ENCODE results near the gene LEF1.

The LEF1 gene

DNA sequence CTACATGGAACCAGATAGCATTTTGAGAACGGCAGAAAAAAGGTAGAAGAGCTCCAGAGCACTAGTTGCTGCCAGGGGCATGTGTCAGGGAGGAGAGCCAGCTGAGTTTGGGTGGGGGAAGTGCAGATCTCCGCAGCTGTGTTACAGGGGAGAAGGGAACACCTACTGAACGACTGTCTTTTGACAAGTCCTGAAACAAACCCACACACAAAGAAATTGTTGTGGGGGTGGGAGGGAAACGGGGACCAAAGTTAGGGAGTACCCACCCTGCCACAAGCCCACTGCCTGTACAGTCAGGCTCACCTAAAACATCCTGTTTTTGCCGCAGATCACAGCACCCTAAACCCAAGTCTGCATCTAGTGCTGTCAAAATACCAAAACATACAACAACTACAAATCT lies 55.5 kb downstream of the LEF1 start:
- DNase-seq (ENCODE audit: low spot score) = no peak

DNA sequence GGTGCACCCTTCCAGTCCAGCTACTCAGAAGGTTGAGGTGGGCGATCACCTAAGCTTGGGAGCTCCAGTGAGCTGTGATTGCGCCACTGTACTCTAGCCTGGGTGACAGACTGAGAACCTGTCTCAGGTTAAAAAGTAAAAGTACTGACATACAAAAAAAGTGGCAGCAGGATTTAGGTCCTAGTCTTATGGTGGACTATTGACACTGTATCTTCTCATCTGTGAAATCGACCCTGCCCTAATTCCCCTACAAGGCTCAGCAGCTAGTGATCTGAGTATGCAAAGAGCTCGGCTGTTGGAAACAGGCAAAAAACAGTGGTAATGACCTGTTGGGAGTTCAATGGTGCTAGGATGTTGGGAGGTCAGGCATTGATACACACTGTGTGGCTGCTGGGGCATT lies 57.0 kb downstream of the LEF1 start:
- DNase-seq (ENCODE audit: low spot score) = no peak

DNA sequence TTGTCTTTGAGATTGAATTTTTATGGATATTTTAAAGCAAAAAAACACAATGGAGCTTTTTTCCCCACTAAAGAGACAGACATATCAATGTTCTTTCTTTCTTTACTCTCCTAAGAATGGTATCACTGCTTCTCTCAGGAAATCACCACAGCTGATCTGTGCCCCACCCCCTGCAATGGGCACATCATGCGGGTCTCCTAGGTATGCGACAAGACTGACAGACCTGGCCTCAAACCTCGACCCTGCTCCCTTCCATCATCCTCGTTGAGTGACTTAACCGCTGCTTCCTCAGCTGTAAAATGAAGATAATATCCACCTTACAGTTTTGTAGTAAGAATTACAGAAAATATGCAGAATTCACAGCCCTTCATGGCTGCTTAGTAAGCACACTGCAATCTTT lies 58.3 kb downstream of the LEF1 start:
- DNase-seq (ENCODE audit: low spot score) = no peak

DNA sequence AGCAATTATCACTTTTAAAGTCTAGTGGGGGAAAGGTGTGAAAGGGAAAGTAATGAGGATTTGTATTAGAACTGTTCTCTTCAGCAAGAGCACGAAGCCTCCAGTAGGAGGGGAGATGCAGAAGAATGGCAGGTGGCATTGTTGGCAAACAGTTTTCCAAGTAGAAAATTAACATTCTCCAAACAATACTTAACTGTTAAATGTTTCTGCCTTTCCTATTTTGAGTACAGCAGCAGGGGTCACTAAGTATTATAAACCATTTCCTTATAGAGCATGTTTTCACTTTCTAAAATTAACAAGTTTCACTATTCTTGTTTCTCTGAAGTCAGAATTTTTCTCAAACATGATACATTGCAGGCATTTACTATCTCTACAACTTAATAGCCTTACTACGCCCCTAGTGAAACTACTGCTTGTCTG lies 58.7 kb downstream of the LEF1 start:
- DNase-seq (ENCODE audit: low spot score) = no peak

DNA sequence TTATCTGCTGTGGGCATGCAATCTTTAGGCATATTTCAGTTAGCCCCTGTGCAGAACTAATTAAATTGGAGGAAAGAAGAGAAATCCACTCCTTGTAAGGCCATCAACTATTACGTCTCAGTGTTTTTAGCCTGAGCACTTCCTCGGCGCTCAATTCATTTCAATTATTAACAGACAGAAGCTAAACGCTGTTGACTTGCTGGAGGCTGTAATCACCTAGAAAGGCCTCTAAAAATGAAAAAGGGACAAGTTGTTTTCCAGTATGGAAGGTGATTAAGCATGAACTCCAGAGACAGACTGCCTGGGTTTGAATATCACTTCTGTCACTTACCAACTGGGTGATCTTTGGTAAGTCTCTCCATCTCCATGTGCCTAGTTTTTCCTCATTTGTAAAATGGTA lies 59.6 kb downstream of the LEF1 start:
- DNase-seq (ENCODE audit: low spot score) = peak; percentile 50

DNA sequence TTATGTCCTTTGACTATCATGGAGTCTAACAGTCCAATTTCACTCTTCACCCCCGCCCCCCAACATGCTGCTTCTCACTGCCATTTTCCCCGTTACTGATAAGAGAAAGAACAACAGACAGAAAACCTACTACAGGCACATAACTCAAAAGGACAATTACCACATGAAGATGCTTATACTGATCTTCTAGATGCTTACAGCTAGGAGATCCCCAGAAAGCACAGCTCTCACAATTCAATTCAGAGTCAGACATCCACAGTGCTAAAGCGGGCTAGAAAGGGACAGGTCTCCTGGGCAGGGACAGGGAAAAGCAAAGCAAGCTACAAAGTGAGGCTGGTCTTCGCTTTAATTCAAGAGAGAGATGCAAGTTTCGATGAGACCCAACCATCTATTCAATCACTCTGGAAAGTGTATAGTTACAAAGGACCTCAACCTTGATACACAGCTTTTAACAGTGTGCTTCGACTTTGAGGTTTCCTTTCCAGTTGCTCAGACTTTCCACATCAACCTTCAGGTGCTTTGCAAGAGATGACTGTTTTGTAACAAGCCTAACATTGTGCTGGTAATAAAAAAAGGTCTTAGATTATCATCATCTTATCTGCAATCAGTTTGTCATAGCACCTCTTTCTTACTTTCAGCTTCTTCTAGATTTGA lies 60.9 kb downstream of the LEF1 start:
- peak; percentile 20 for DNase-seq (ENCODE audit: low spot score)

DNA sequence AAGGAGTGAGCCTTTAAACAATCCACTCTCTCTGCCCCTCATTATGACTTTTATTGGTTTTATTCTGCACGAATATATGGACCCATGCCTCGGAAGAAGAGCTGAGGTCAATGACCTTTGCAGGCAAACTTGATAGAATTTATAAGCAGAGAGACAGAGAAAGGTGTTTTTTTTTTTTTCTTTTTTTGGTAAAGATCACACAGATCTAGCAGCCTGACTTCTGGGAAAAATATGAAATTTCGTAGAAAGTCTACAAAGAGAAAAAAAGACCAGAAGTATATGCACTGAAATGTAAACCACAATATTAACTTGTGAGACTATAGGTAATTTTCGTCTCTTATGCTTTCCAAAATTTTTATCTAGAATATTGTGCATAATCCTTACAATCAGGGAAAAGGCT lies 61.6 kb downstream of the LEF1 start:
- DNase-seq (ENCODE audit: low spot score) = no peak

DNA sequence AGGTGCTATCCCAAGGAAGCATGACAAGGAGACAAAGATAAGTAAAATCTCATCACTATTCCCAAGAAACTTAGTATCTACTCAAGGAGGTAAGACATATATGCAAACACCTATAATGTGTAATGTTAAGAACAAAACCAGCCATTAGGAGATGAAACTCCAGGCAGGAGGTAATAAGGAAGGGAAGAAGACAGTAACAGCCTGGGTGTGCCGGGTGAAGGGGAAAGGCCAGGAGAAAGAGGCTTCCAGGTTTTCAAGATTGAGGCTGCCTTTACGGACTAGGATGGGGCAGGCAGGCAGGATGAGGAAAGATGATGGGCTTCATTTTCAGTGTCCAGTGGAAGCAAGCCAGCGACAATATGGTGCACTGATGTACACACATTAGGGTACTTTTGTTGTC lies 62.5 kb downstream of the LEF1 start:
- no peak for DNase-seq (ENCODE audit: low spot score)

DNA sequence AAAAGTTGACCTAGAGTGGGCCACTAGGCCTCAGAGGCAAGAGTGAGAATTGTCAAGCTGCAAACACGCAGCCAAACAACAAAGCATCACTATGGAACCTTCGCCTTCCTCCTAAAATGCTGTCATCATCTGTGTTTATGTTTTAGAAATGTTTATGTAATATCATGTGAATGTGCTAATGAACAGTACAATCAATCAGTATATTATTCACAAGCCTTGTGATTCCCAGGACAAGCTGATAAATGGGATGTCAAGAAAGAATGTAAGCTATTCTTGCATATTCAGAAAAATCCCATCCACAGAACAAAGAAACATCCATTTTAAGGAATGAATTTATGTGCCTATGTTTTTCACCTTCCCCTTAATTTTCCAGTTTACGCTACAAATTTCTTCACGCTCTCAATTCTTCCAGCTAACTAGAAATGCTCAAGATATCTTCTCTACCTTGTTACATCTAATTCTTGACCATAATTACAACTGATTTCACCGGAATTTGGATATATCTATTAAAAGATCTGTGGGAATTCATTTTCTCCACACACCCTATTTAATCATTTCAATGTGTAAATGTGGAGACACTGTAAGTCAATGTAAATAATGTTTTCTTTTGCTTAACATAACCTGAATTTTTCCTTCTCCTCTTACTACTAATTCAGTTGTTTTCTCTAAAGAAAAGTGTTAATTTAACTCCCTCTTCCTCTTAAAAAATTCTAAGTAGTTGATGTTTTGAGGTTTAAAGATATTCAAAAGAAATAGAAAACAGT lies 65.5 kb downstream of the LEF1 start:
- DNase-seq (ENCODE audit: low spot score) = no peak

DNA sequence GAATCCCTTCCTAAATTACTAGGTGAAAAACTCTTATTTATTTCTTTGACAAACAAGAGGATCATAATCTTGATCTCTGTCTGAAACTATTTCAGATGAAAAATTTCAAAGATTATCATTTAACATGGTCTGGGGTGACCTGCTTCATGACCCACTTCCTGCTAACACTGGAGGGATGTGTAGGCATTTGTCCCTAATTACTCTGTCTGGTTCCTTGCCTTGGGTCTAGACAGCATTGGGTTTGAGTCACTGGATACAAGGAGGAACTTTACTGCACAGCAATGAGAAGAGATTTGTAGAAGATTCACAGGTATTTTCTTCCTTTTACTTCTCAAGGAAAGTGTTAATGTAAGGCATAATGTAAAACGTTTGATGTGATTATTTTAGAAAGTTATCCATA lies 67.9 kb downstream of the LEF1 start:
- DNase-seq (ENCODE audit: low spot score) = no peak

DNA sequence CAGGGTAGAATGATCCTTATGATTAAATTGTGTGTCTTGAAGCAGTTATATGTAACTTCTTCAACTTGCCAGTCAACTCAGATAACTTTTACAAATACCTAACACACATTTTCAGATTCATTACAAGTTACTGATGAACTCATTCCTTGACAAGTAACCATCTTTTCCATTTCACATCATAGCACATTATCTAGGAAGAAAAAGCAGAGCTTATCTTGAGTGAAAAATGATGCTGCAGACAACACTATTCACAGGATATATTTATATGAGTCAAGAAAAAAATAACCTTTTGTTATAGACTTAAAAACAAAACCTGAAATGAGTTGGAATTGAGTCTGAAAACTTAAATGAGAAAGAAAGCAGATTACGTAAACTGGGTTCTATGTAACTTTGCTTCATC lies 68.9 kb downstream of the LEF1 start:
- DNase-seq (ENCODE audit: low spot score) = no peak

DNA sequence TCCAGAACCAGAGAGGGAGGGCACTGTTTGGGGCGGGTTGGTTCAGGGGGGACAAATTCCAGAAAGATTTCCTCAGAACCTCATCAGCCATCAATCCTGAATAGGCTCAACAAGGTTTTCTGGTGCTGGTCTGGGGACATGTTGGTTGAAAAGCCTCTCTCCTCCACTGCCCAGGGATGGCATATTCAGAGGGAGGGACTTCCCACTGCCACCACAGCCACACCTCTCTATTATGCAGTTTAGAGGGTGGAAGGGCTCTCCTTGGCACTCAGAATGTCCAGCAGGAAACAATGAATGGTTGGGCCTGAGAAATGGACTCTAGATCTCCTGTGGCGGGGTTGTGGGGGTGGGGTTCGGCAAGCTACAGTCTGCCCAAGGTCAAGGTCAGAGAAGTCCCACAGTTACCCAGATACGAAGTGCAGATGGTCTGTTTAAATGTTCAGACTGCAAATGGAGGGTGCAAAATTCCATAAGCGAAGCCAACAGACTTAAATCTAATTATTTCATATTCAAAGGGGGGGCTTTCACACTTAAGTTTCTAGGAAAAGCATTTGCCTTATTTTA lies 70.7 kb downstream of the LEF1 start:
- no peak for DNase-seq (ENCODE audit: low spot score)

DNA sequence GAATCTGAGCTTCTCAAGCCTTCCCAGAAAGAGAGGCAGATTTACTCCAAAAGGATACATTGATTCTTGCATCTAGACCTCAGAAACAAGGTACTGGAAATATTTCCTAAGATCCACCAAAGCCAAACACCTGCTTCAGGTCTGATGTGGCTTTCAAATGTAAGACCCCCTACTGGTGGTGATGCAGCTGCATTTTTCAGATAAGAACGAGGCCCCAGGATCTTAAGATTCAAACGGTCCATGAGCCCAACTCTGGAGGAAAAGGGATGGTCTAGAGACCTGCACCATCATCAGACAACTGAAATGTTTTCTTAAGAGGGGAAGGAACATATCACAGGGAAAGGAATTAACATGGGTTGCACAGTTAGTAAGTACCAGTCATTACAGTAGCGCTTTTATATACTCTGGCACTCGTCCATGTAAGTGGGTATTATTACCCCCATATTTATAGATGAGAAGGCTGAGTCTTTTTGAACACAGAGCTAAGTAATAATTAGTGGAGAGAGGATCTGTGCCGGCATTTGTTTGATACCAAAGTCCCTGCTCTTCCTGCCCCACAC lies 73.7 kb downstream of the LEF1 start:
- no peak for DNase-seq (ENCODE audit: low spot score)

DNA sequence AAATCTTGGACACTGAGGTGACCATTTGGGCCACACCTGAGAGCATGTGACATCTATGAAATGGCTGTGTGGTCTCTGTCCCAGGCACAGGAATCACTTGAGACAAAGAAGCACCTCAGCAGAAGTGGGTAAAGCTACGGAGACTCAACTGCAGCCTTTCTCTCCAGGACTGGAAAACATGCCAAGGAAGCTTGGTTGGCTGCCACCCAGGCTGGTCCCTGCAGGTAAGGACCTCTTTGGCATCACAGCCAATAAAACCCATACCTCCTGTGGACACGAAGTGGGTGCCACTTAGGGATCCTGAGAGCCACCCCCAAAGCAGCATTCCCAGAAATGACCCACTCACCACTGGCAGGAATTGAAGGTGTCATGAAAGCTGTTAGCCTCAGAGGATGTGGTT lies 74.6 kb downstream of the LEF1 start:
- no peak for DNase-seq (ENCODE audit: low spot score)

DNA sequence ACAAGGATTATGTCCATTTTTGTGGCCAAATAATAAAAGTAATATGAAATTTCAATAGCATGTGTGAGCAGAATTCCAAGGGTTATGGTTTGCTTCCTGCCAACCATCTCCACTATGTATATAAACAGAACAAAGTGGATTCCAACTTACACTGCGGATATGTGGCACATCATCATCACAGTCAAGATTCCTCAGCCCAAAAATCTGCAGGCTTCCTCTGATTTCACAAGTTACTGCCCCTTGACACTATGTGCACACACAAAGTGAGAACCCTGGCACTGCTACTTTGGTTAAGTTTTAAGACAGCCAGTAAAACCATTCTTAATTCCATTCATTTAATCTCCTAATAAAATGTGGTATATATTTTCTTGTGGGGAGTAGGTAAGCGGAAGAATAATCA lies 76.4 kb downstream of the LEF1 start:
- no peak for DNase-seq (ENCODE audit: low spot score)

DNA sequence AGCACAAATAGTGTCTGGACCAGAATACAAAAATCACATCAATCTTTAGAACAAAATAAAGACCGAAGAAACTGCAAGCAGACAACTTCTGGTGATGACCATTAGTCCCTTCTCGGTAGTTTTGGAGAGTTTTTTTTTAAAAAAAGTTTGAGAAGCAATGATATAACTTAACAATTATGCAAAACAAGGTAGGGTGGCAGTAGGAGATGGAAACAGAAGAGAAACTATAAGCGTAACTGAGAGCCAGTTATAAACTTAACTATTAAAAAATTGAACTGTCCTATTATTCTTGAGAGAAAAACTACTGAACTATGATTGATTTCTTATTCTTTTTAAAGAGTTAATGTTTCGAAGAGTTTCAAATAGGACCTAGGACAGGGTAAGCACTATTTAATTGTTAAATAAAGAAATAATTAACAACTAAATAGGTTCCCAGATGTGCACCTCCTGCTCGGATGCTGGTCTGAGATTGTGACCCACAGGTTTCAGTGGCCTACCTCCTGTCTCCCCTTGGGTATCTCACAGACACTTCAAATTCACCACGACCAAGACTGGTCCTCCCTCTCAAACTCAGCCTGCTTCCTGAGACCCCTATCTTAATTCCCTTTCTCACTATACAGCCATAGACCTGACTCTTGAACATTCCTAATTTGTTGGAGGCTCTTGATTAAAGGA lies 81.3 kb downstream of the LEF1 start:
- no peak for DNase-seq (ENCODE audit: low spot score)

DNA sequence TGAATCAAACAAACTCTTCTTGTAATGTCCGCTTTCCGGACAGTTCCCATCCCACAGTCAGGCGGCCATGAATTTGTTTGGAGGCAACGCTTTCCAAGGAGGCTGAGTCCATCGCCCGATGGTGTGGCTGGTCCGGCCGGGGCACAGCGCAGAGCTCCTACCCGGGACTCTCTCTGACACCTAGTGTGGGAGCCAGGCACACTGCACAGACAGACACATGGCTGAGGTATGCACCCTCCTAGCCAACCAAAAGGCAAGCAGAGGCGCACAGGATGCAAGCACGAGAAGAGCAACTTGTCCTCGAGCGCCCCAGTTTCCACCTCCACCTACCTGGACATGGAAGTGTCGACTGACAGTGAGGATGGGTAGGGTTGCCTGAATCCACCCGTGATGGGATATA lies 87.5 kb downstream of the LEF1 start:
- no peak for DNase-seq (ENCODE audit: low spot score)

DNA sequence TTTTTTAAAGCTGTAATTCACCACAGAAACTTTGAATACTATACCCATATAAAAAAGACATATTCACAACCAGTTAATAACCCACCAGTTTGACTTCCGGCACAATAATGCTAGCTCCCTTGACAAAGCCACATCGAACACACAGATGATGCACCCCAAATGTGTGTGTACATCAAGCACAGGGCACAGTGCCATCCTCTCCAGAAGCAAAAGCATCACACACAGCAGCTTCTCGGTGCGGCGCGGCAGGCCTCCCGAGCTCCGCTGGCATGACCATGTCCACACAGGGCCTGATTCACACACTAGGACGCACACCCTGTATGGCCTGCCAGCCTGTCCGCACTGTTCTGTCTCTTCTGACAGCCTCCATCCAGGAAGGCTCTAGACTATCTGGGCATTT lies 88.0 kb downstream of the LEF1 start:
- DNase-seq (ENCODE audit: low spot score) = no peak

DNA sequence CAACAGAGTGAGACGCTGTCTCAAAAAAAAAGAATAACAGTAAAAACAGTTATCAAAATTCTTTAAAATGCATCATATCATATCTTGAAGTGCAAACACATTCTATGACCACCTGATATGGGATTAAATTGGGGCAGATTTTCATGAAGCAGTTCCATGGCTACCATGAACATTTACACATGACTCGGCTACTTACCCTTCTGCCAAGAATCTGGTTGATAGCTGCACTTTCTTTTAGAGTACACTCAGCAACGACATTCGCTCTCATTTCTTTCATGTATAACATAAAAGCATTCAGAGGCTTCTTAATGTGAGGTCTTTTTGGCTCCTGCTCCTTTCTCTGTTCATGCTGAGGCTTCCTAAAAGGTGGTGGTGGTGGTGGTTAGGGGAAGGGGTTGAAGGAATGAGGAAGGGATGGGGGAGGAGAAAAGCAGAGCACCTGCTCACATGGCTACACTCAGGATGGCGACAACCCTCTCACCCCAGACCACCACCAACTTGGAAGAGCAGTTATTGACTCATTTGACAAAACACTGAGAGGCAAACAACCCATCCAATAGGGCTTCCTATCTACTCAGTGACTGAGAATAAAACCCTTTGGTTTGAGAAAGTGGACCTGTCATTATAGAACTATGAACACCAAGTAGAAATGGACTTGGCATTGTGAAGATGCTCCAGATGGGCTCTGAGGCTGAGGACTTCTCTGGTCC lies 90.6 kb downstream of the LEF1 start:
- DNase-seq (ENCODE audit: low spot score) = no peak

DNA sequence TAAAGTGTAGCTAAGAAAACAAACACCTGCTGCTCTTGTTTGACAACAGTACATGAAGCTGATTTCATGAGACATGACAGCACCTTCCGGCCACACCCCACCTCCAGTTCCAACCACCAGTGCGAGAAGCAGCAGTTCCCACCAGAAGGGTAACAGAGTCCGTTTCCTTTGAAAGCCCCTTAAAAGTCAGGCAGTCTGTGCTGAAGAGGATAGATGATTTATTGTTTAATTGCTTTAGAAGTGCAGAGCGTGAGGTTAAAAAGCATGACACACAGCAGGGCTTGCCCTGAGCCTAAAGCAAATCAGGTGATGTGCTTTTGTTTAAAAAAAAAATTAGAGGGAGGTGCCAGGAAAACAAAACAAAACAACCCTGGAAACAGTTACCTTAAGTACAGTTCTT lies 96.4 kb downstream of the LEF1 start:
- no peak for DNase-seq (ENCODE audit: low spot score)

DNA sequence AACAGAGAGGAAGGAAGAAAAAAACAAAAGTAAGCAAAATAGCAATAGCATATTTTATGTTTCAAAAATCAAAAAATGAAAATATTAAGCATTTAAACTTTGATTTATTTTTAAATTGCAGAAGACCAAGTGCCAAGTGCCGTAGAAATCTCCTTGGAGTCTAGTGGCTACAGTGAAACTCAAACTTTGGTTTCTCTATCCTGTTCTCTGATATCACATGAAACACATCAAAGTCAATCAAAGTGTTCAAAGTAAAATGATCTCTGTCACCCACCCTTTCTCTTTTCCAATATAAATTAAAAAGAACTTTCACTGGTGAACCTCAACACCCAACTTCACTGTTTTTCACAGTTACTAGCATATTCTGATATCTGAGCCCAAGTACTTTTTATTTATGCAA lies 98.0 kb downstream of the LEF1 start:
- DNase-seq (ENCODE audit: low spot score) = no peak

DNA sequence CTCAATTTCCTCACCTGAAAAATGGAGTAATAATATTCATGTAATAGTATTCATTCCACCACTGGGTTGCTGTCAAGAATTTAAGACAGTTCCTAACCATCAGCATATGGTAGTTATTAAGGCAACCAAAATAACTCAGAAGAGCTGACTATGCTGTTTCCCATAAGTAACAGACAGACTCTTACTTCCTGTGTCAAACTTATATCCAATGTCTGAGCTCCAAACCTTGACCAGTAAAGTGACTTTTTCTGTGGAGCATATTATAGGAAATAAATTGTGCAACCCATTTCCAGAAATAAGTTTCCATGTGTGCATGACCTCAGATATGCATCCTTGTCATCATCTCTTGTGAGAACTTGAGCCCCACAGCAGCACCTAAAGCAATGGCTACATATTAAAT lies 100.3 kb downstream of the LEF1 start:
- DNase-seq (ENCODE audit: low spot score) = no peak
